Inferior parietal cortex (tissue), 1 donor: ENCODE measurements around the gene PDE9A.

Source experiments
- DNase-seq: peaks from one replicate; pipeline ENCODE4 v3.0.0-alpha.2; 2016; ENCODE audit errors: extremely low spot score

The PDE9A gene

DNA sequence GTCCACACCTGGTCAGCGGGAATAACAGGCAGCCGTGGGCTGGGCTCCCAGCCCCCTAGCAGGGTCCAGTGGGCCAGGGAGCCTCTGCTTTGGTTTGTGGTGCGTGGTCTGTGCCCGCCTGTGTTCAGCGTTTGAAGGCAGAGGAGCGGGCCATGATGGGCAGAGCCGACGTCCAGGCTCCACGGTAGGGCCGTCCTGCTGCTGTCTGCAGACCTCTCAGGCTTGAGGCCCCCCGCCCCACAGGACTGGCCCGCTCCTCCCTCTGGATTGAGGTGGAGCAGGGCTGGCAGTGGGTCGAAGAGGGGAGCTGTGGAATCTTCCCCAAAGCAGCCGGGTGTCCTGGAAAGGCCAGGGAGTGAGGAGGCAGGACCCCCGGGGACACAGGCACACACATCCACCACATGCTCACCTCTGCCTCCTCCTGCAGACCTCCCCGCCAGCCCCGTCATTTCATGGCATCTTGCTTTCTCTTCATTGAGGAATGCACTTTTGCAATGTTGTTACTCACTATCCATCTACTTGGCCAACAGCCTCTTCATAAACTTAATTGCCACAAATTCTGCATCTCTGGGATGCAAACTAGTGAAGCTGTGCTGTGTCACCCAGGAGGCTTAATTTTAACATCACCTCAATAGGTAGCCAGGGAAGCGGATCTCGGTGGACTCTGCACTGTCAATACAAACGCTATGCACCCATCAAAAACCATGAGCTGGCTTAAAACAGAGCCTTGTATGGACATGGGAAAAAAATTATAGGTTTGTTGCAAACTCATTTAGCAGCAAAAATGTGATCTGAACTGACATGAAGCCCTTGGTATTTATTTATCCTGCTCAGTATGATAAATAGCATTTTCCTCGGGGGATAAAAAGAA, 85.9 kb downstream of the PDE9A start:
- no peak for DNase-seq

GRCh38 chr21:42740405-42740909, 87.0 kb downstream of the PDE9A start:
- DNase-seq, result no peak

- DNase-seq, result no peak
Observed at GRCh38 chr21:42741066-42741465, 87.6 kb downstream of the PDE9A start.

GRCh38 chr21:42744520-42745445, 91.4 kb downstream of the PDE9A start:
- DNase-seq, result no peak

GRCh38 chr21:42745511-42746239, 92.3 kb downstream of the PDE9A start:
- DNase-seq, result no peak

DNA sequence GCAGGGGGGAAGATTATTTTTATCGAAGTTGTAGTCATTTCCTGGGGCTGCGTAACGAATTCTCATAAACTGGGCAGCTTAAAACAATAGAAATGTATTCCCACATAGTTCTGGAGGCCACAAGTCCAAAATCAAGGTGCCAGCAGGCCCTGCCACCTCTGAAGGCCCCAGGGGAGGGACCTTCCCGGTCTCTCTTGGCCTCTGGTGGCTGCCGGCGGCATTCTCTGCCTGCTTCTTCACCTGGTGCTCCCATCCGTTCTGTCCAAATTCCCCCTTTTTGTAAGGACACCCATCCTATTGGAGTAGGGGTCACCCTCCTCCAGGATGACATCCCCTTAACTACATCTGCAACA, 92.8 kb downstream of the PDE9A start:
- DNase-seq, result no peak

DNA sequence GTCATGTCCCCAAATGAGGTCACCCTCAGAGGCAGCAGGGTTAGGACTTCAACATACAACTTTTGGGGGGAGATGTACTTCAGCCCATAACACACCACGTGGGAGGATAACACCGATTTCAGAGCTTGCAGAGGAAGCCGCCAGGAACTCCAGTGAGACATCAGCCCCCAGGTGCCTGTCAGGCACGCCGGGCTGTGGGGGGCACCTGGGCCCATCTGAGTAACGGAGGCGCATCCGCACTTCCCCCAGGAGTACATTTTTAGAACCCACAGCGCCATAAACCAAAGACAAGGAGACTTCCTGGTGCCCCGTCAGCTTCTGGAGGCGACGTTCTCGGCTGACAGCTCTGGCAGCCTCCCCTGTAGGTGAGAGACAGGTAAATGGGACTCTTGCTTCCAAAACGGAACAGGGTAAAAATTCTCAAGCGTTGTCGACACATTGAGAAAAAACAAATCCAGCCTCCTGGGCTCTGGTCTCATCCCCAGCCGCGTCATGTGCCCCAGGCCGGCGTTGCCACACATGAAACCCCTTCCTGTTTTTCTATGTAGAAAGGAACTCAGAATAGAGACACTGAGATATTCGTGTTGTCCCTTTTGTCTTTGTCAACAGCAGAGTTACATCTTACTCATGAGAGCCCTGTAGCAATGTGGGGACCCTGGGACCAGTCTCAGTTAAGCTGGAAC, 93.3 kb downstream of the PDE9A start:
- DNase-seq, result no peak

- DNase-seq, result no peak
Observed at GRCh38 chr21:42747276-42747701, 93.9 kb downstream of the PDE9A start.

- no peak for DNase-seq
Observed at GRCh38 chr21:42747746-42748351, 94.4 kb downstream of the PDE9A start.

- DNase-seq, result no peak
Observed at GRCh38 chr21:42748620-42749176, 95.3 kb downstream of the PDE9A start.

DNA sequence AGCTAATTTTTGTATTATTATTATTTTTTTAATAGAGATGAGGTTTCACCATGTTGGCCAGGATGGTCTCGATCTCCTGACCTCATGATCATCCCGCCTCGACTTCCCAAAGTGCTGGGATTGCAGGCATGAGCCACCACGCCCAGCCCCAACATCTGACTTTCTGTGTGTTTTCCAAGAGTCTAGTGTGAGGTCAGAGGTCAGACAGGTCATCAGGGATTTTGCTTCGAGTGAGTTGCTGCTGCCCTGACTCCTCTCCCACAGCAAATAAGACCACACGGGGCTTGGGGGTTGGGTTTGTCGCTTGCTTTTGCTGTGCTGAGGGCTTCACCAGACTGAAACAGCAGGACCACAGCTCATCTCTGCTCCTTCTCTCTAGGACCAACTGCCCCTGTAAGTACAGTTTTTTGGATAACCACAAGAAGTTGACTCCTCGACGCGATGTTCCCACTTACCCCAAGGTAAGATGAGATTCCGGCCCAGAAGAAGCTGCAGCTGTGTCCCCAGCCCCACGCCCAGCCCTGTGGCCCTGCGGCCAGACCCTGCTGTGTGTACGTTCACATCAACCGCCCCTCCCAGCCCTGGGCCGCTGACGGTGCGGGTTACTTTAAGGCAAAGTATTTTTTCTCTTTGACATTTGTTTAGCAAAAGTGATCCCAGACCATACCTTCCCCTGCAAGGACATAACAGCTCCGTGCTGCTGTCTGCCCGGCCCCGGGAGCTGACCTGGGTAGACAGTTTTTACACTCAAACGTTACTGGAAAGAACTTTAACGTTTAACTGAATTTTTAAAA, 97.5 kb downstream of the PDE9A start:
- no peak for DNase-seq

DNA sequence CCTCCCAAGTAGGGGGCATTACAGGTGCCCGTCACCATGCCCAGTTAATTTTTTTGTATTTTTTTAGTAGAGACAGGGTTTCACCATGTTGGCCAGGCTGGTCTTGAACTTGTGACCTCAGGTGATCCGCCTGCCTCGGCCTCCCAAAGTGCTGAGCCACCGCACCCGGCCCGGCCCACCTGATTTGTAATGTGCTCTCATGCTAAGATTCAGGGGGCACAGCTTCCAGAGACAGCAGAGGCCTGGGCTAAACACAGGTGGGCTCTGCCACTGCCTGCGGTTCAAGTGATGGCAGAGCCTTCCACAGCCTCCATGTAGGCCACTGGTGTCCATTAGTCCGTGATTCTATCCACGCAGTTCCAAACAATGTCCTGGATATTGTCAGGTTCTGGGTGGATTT, 98.4 kb downstream of the PDE9A start:
- DNase-seq, result no peak

DNA sequence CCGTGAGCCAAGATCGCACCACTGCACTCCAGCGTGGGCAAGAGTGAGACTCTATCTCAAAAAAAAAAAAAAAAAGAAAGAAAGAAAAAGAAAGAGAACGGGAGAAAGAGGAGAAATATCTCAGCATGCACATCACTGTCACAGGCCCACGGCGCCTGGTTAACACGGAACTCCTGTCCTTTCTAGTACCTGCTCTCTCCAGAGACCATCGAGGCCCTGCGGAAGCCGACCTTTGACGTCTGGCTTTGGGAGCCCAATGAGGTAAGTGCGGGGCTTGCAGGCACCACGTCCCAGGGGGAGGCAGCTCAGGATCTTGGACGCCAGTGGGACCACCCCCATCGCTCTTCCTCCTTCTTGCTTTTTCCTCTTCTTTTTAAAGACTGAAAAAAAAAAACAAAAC, 100.4 kb downstream of the PDE9A start:
- no peak for DNase-seq

DNA sequence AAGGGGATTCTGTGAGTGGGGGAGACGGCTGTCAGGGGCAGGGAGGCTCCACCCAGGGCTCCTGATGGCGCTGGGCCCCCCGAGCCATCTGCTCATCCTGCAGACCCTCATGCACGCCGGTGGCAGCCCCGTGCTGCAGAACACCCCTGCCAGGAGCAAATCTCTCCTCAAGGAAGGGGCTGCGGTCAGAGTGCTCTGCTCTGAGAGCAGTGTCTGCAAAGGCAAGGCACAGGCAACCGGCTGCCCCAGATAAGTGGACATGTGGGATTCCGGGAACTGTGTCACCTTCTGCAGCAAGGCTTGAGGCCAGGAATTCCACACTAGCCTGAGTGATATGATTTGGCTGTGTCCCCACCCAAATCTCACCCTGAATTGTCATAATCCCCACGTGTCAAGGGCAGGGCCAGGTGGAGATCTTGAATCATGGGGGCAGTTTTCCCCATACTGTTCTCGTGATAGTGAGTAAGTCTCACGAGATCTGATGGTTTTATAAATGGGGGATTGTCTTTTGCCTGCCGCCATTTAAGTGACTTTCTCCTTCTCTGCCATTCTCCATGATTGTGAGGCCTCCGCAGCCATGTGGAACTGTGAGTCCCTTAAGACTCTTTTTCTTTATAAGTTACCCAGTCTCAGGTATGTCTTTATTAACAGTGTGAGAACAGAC, 101.0 kb downstream of the PDE9A start:
- DNase-seq, result no peak

DNA sequence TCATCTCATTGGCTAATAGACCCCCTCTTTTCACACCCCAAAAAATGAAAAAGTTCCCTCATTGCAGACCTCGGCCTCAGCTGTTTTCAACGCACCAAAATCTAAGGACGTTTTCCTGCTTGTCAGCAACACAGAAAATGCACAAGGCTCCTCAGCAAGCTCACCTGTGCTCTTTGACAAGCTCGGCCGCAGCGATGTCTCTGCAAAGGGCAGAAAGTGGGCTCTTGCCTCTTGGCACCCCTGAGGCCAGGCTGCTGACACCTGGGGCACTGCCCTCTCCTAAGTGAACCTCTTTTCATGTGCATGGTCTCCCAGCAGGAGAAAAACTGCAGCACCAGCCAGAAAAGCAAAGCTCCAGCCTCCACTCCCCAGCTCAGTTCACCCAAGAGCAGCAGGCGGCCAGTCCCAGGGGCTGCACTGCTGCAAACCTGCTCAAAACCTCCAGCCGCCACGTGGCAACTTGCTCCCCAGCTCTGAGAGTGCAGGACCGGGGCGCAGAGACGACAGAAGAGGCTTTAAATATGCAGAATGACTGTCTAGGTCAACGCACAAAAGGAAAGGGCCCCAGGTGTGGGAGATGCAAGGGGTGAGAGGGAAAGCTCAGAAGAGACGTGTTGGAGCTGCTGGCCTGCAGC, 101.7 kb downstream of the PDE9A start:
- DNase-seq, result no peak

DNA sequence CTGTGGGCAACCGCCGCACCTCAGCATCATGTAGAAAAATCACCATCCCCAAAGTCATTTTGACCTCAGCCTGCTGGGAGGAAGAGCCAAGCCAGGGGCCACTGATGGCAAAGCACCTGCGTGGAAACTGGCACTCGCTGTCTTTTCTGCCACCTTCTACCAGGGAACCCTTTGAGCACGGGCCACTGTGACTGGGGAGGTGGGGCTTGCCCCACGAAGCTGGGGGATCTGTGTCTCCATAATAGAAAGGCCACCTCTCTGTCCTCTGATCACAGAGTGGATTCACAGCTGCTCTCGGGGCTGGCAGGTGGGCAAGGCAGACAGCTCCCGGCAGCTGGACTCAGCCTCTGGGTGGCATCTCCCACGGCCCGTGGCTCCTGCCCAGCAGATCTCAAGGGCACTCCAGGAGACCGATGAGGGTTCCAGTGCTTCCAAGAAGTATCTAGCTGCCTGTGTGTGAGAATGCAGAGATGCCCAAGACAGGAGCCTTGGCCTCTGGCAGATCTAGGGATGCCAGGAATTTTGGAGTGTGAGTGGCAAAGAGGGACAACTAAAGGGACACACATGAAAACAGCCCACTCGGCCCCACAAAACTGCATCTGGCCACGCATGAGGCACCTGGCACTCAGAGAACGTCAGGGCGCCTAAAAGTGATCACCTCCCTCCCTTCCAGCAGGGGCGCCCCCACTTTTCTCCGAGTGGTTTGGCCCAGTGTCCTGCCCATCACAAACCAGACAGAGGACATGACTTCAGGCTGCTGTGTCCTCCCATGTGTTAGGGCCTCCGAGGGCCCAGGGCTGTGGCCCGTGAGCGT, 102.6 kb downstream of the PDE9A start:
- DNase-seq, result no peak

DNA sequence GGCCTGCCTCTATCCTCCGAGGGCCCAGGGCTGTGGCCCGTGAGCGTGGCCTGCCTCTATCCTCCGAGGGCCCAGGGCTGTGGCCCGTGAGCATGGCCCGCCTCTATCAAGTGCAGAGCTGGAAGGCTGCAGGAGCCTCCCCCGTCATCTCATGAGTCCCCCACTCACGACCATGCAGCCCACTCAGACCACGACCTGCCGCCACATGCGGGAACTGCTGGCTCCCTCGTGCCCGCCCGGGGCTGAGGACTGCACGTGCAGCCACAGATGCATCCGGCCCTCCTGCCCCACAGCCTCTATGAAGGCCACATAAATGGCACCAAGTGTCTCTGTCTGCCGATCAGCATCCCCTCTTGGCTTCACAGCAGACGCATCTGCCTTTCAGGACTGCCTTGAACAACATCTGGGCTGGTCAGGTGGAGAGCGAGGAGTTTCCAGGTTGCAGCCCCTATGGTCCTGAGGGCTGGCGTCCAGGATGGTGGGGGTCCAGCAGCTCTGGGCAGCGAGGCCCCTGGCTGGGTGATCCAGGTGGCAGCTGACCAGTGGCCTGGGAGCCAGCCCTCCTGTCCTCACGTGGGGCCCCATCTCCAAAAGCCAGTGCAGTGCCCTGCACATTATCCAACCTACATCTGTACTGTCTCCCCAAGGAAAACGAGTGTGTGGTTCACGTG, 103.3 kb downstream of the PDE9A start:
- no peak for DNase-seq
